LNCAP (cell line): ENCODE results near the gene CYP3A4.

Experiments used
- CTCF ChIP-seq: fragments of 450-650 bp; IDR thresholded peaks from 2 replicates; pipeline ENCODE4 v1.5.1; 2017; ENCODE audit warnings: mild to moderate bottlenecking

The CYP3A4 gene

GRCh38 chr7:99728615-99729014, 55.4 kb downstream of the CYP3A4 start:
- no peak for TF ChIP-seq CTCF

- no peak for TF ChIP-seq CTCF
Observed at GRCh38 chr7:99720800-99721595, 63.0 kb downstream of the CYP3A4 start.

GRCh38 chr7:99719996-99720769, 63.8 kb downstream of the CYP3A4 start:
- TF ChIP-seq CTCF, result no peak

GRCh38 chr7:99713995-99714570, 69.9 kb downstream of the CYP3A4 start:
- no peak for TF ChIP-seq CTCF

- no peak for TF ChIP-seq CTCF
Observed at GRCh38 chr7:99709838-99710578, 74.0 kb downstream of the CYP3A4 start.

GRCh38 chr7:99709260-99709659, 74.7 kb downstream of the CYP3A4 start:
- no peak for TF ChIP-seq CTCF

- no peak for TF ChIP-seq CTCF
Observed at GRCh38 chr7:99707096-99707495, 76.9 kb downstream of the CYP3A4 start.
